Measurements from ENCODE around the gene SPECC1. TPM values are rescaled to one million over a fixed set of nuclear protein-coding genes. Genes with fewer than 3 reads are reported as not detected.

SPECC1 gene
- total and polyA plus RNA-seq, 2 donors (not counting 1 experiment from before 2014, with no cell fraction given) = 13.4 to 30.9 TPM

DNA sequence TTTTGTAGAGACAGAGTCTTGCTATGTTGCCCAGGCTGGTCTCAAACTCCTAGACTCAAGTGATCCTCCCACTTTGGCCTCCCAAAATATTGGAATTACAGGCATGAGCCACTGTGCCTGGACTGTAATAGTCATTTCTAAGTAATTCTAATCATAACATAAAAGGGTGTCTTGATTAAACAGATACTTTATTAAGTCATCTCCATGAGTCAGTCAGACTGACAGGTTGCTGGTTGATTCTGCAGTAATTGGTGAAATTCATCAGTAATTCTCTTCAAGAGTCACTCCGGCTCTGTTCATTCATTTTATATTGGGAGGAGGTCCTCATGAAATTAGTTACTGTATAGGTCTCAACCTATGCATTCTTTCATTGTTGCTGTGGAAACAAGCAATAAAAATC is 85.6 kb downstream of the SPECC1 start:
- TF ChIP-seq EZH2 (IDR thresholded peaks at IDR 0.05; ENCODE audit: low read length, missing control alignments) = no peak
- TF ChIP-seq, protein P1, sequence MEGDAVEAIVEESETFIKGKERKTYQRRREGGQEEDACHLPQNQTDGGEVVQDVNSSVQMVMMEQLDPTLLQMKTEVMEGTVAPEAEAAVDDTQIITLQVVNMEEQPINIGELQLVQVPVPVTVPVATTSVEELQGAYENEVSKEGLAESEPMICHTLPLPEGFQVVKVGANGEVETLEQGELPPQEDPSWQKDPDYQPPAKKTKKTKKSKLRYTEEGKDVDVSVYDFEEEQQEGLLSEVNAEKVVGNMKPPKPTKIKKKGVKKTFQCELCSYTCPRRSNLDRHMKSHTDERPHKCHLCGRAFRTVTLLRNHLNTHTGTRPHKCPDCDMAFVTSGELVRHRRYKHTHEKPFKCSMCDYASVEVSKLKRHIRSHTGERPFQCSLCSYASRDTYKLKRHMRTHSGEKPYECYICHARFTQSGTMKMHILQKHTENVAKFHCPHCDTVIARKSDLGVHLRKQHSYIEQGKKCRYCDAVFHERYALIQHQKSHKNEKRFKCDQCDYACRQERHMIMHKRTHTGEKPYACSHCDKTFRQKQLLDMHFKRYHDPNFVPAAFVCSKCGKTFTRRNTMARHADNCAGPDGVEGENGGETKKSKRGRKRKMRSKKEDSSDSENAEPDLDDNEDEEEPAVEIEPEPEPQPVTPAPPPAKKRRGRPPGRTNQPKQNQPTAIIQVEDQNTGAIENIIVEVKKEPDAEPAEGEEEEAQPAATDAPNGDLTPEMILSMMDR (conservative IDR thresholded peaks at IDR 0.05 in 1 of 2, IDR thresholded peaks at IDR 0.05 in 1 of 2; ENCODE audit: low read depth in 1 of 2, low read length in 2 of 2) = no peak
- Histone ChIP-seq H3K4me2 (ENCODE audit: extremely low read depth, insufficient read depth, low read length) (peak overlapping the region; percentile 48), H4K20me1 (ENCODE audit: control insufficient read depth, extremely low read depth, insufficient read depth, low read length) (no peaks in the 10 kb centered on the region), H3K27me3 (ENCODE audit: control insufficient read depth, insufficient read depth, low read length) (no peaks in the 10 kb centered on the region), H3K9me3 (ENCODE audit: control insufficient read depth, insufficient read depth, low read depth, low read length) (no peaks in the 10 kb centered on the region), H3K27ac (ENCODE audit: insufficient read depth, low read length) (no peak overlapping the region), H3K36me3 (ENCODE audit: control insufficient read depth, insufficient read depth, low read length) (no peaks in the 10 kb centered on the region), H3K4me3 (replicated peaks in 1 of 4; ENCODE audit: control extremely low read depth in 1 of 4, insufficient read depth in 1 of 4, low read depth in 3 of 4, low read length in 4 of 4) (no peak overlapping the region), H3K4me1 (ENCODE audit: control insufficient read depth, extremely low read depth, insufficient read depth, low read length) (peaks cover 7% of the 10 kb centered on the region), H3K79me2 (ENCODE audit: control insufficient read depth, insufficient read depth, low read length) (no peaks in the 10 kb centered on the region), H3K9ac (ENCODE audit: insufficient read depth, low read length) (no peak overlapping the region), H2AFZ (ENCODE audit: low read length) (no peak overlapping the region)
- no peak for DNase-seq (ENCODE audit: low read depth in 2 of 2)

- Histone ChIP-seq H3K79me2 (ENCODE audit: control insufficient read depth, insufficient read depth, low read length) (no peaks in the 10 kb centered on the region), H3K4me1 (ENCODE audit: control insufficient read depth, extremely low read depth, insufficient read depth, low read length) (peaks cover 7% of the 10 kb centered on the region), H3K4me3 (replicated peaks in 1 of 4; ENCODE audit: control extremely low read depth in 1 of 4, insufficient read depth in 1 of 4, low read depth in 3 of 4, low read length in 4 of 4) (no peak overlapping the region), H3K36me3 (ENCODE audit: control insufficient read depth, insufficient read depth, low read length) (no peaks in the 10 kb centered on the region), H2AFZ (ENCODE audit: low read length) (peak overlapping the region; percentile 21), H3K4me2 (ENCODE audit: extremely low read depth, insufficient read depth, low read length) (peak overlapping the region; percentile 48), H3K27ac (ENCODE audit: insufficient read depth, low read length) (no peak overlapping the region), H3K27me3 (ENCODE audit: control insufficient read depth, insufficient read depth, low read length) (no peaks in the 10 kb centered on the region), H4K20me1 (ENCODE audit: control insufficient read depth, extremely low read depth, insufficient read depth, low read length) (no peaks in the 10 kb centered on the region), H3K9ac (ENCODE audit: insufficient read depth, low read length) (no peak overlapping the region), H3K9me3 (ENCODE audit: control insufficient read depth, insufficient read depth, low read depth, low read length) (no peaks in the 10 kb centered on the region)
- peak; percentile 34 to 44 for DNase-seq (ENCODE audit: low read depth in 2 of 2)
- TF ChIP-seq EZH2 (IDR thresholded peaks at IDR 0.05; ENCODE audit: low read length, missing control alignments) = no peak
- TF ChIP-seq, protein P1 (conservative IDR thresholded peaks at IDR 0.05 in 1 of 2, IDR thresholded peaks at IDR 0.05 in 1 of 2; ENCODE audit: low read depth in 1 of 2, low read length in 2 of 2) = peak; percentile 23 to 40
Observed at GRCh38 chr17:20095336-20096080, 86.3 kb downstream of the SPECC1 start.

DNA sequence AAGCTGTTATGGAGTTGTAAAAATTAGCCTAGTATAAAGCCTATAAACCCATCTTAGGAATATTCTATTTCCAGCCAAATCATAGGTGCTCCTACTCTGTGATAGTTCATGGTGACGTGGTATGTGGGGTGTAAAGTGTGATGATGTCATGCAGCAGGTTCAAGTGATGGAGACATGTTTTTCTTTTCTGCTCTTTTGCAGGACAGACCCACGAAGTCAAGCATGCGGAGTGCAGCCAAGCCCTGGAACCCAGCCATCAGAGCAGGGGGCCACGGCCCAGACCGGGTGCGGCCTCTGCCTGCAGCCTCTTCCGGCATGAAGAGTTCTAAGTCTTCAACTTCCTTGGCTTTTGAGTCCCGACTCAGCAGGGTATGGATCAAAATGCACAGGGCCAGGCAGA is 87.3 kb downstream of the SPECC1 start:
- H3K4me2 ChIP-seq (ENCODE audit: extremely low read depth, insufficient read depth, low read length) = no peak overlapping the region
- H3K4me3 ChIP-seq (replicated peaks in 1 of 4; ENCODE audit: control extremely low read depth in 1 of 4, insufficient read depth in 1 of 4, low read depth in 3 of 4, low read length in 4 of 4) = no peak overlapping the region
- no peak for TF ChIP-seq EZH2 (IDR thresholded peaks at IDR 0.05; ENCODE audit: low read length, missing control alignments)
- TF ChIP-seq, protein P1 (conservative IDR thresholded peaks at IDR 0.05 in 1 of 2, IDR thresholded peaks at IDR 0.05 in 1 of 2; ENCODE audit: low read depth in 1 of 2, low read length in 2 of 2) = no peak
- no peaks in the 10 kb centered on the region for H3K79me2 ChIP-seq (ENCODE audit: control insufficient read depth, insufficient read depth, low read length)
- no peak for DNase-seq (ENCODE audit: low read depth in 2 of 2)
- no peaks in the 10 kb centered on the region for H3K9me3 ChIP-seq (ENCODE audit: control insufficient read depth, insufficient read depth, low read depth, low read length)
- H3K27me3 ChIP-seq (ENCODE audit: control insufficient read depth, insufficient read depth, low read length) = no peaks in the 10 kb centered on the region
- peaks cover 4% of the 10 kb centered on the region for H3K4me1 ChIP-seq (ENCODE audit: control insufficient read depth, extremely low read depth, insufficient read depth, low read length)
- no peaks in the 10 kb centered on the region for H3K36me3 ChIP-seq (ENCODE audit: control insufficient read depth, insufficient read depth, low read length)
- H4K20me1 ChIP-seq (ENCODE audit: control insufficient read depth, extremely low read depth, insufficient read depth, low read length) = no peaks in the 10 kb centered on the region
- no peak overlapping the region for H3K27ac ChIP-seq (ENCODE audit: insufficient read depth, low read length)
- H3K9ac ChIP-seq (ENCODE audit: insufficient read depth, low read length) = no peak overlapping the region
- H2AFZ ChIP-seq (ENCODE audit: low read length) = no peak overlapping the region

All from fibroblast of lung (primary cell).